ENCODE results near the gene SLC43A3. TPM values are rescaled to one million over a fixed set of nuclear protein-coding genes. Genes with fewer than 3 reads are reported as not detected.

Gene SLC43A3
- total RNA-seq, 1 experiment from 2014 or later, result 21.4 TPM

DNA sequence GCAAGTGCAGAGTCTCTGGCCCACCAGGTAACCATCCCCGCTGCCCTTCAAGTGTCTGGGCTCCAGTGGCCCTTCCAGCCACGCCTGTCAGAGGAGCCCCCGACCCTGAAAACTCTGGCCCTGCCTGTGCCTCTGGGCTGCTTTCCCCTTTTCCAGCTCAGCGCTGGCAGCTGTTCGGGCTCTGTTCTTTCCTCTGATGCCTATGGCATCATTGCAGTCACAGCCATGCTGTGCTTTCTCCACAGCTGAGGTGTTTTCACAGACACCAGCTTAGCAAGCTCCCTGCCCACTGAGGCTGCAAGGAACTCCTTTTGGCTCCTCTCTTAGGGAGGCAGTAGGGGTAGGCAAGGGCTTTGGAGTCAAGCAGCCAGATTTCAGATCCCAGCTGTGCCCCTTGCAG, 67.5 kb downstream of the SLC43A3 start:
- no peak for DNase-seq
- no CpG with 5 or more reads among the region's 5 CpGs for WGBS (ENCODE audit: extremely low coverage, insufficient read length, low lambda C conversion rate)
- no peak overlapping the region for H3T11ph ChIP-seq (ENCODE audit: low read length)
- H3K79me2 ChIP-seq (ENCODE audit: insufficient read depth, low read length), result no peaks in the 10 kb centered on the region
- no peak overlapping the region for H3K18ac ChIP-seq (ENCODE audit: insufficient read length, low read depth, low read length)
- no peak overlapping the region for H3K9ac ChIP-seq (ENCODE audit: extremely low read depth, insufficient read length, low read length)
- H3K27me3 ChIP-seq (ENCODE audit: insufficient read depth, low read length), result no peaks in the 10 kb centered on the region
- no peak overlapping the region for H3K4ac ChIP-seq (ENCODE audit: low read depth, low read length)
- H2BK20ac ChIP-seq (ENCODE audit: low read depth, low read length, poor library complexity, severe bottlenecking), result no peak overlapping the region
- H2BK15ac ChIP-seq (ENCODE audit: low read depth, low read length), result no peak overlapping the region
- H2BK12ac ChIP-seq (ENCODE audit: insufficient read length, low read depth, low read length), result no peak overlapping the region
- TF ChIP-seq, protein P1, sequence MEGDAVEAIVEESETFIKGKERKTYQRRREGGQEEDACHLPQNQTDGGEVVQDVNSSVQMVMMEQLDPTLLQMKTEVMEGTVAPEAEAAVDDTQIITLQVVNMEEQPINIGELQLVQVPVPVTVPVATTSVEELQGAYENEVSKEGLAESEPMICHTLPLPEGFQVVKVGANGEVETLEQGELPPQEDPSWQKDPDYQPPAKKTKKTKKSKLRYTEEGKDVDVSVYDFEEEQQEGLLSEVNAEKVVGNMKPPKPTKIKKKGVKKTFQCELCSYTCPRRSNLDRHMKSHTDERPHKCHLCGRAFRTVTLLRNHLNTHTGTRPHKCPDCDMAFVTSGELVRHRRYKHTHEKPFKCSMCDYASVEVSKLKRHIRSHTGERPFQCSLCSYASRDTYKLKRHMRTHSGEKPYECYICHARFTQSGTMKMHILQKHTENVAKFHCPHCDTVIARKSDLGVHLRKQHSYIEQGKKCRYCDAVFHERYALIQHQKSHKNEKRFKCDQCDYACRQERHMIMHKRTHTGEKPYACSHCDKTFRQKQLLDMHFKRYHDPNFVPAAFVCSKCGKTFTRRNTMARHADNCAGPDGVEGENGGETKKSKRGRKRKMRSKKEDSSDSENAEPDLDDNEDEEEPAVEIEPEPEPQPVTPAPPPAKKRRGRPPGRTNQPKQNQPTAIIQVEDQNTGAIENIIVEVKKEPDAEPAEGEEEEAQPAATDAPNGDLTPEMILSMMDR (conservative IDR thresholded peaks at IDR 0.05), result no peak
- H3K27ac ChIP-seq (ENCODE audit: insufficient read length, low read depth, low read length), result no peak overlapping the region
- Mint-ChIP-seq H3K4me1 (peaks cover 15 to 17% of the 10 kb centered on the region in 2 experiments), H3K27ac (no peak overlapping the region), H3K4me3 (no peak overlapping the region), H3K27me3 (ENCODE audit: low read depth) (peaks cover 32% of the 10 kb centered on the region), H3K36me3 (ENCODE audit: insufficient read depth in 1 of 3, low read depth in 3 of 3) (no peaks in the 10 kb centered on the region), H3K9me3 (0 out of 5 replicates have a peak, but pooled peaks cover 0 to 2% of the 10 kb centered on the region in 2 experiments)
- no peak overlapping the region for H4K5ac ChIP-seq (ENCODE audit: insufficient read length, low read depth, low read length)
- no peak overlapping the region for H2BK5ac ChIP-seq (ENCODE audit: insufficient read length, low read length)
- no peak overlapping the region for H3K23ac ChIP-seq (ENCODE audit: insufficient read length, low read depth, low read length)
- no peaks in the 10 kb centered on the region for H3K23me2 ChIP-seq (ENCODE audit: insufficient read length, low read depth, low read length, poor library complexity, severe bottlenecking)
- no peaks in the 10 kb centered on the region for H3K4me1 ChIP-seq (ENCODE audit: insufficient read depth, low read length)
- H3K9me3 ChIP-seq (ENCODE audit: control insufficient read depth, low read depth, low read length), result no peaks in the 10 kb centered on the region
- no peak overlapping the region for H3K4me2 ChIP-seq (ENCODE audit: insufficient read depth, insufficient read length, low read length)
- no peaks in the 10 kb centered on the region for H3K79me1 ChIP-seq (ENCODE audit: insufficient read depth, low read depth, low read length, poor library complexity, severe bottlenecking)
- no peak overlapping the region for H3K56ac ChIP-seq (ENCODE audit: insufficient read length, low read depth, low read length)
- no peak overlapping the region for H2AFZ ChIP-seq (ENCODE audit: low read length)
- H4K8ac ChIP-seq (replicated peaks; ENCODE audit: insufficient read length, low read depth, low read length), result no peak overlapping the region
- no peaks in the 10 kb centered on the region for H4K20me1 ChIP-seq (ENCODE audit: control insufficient read depth, insufficient read depth, insufficient read length)
- no peak overlapping the region for H4K91ac ChIP-seq (ENCODE audit: insufficient read length, low read depth, low read length)
- H2AK5ac ChIP-seq (ENCODE audit: insufficient read length, low read length), result no peak overlapping the region
- H3K14ac ChIP-seq (ENCODE audit: insufficient read depth, low read length), result no peak overlapping the region
- H2BK120ac ChIP-seq (ENCODE audit: low read depth, low read length, poor library complexity, severe bottlenecking), result no peak overlapping the region

Measured in H9 (cell line).